H54 (cell line): ENCODE measurements around the gene NALCN.

ENCODE experiments used
- DNase-seq: peaks from one replicate; pipeline ENCODE4 v3.0.0; 2011; ENCODE audit warnings: low spot score, mixed read lengths; ENCODE audit not compliant: insufficient read length
- FAIRE-seq: peaks from 3 replicates; lab custom pipeline; 2011; peaks lifted over from hg19 to GRCh38; lab: Jason Lieb, UNC
- POLR2A ChIP-seq: IDR thresholded peaks from 2 replicates; pipeline ENCODE4 v1.6.1; 2011; ENCODE audit warnings: low read depth, mild to moderate bottlenecking, low read length

Gene NALCN

GRCh38 chr13:101036546-101036945, 379.8 kb downstream of the NALCN start:
- DNase-seq (no peak), FAIRE-seq (no peak)
- TF ChIP-seq POLR2A, result no peak

GRCh38 chr13:101035119-101035620, 381.1 kb downstream of the NALCN start:
- DNase-seq, result no peak
- peak; percentile 36 for FAIRE-seq
- no peak for TF ChIP-seq POLR2A

GRCh38 chr13:101026736-101027398, 389.4 kb downstream of the NALCN start:
- DNase-seq (no peak), FAIRE-seq (no peak)
- TF ChIP-seq POLR2A, result no peak

GRCh38 chr13:101026328-101026727, 390.0 kb downstream of the NALCN start:
- TF ChIP-seq POLR2A, result no peak
- DNase-seq (no peak), FAIRE-seq (peak; percentile 57)

GRCh38 chr13:101025925-101026324, 390.4 kb downstream of the NALCN start:
- FAIRE-seq (no peak), DNase-seq (no peak)
- TF ChIP-seq POLR2A, result no peak

GRCh38 chr13:101025519-101025918, 390.8 kb downstream of the NALCN start:
- no peak for DNase-seq
- FAIRE-seq, result peak; percentile 74
- TF ChIP-seq POLR2A, result no peak

- TF ChIP-seq POLR2A, result no peak
- FAIRE-seq (no peak), DNase-seq (no peak)
These were observed 397.2 kb downstream of the NALCN start for GRCh38 chr13:101019126-101019525.

- FAIRE-seq, result peak; percentile 100
These were observed 397.6 kb downstream of the NALCN start for GRCh38 chr13:101018720-101019119.

GRCh38 chr13:101017123-101017872, 399.0 kb downstream of the NALCN start:
- TF ChIP-seq POLR2A, result no peak
- no peak for FAIRE-seq
- DNase-seq, result no peak

More at GRCh38 chr13:101018720-101019119, 397.6 kb downstream of the NALCN start:
- peak; percentile 93 for DNase-seq
- no peak for TF ChIP-seq POLR2A

GRCh38 chr13:101016475-101016874, 399.8 kb downstream of the NALCN start:
- no peak for TF ChIP-seq POLR2A
- no peak for FAIRE-seq
- no peak for DNase-seq

- TF ChIP-seq POLR2A, result no peak
- DNase-seq (no peak), FAIRE-seq (peak; percentile 27)
These were observed 403.1 kb downstream of the NALCN start for GRCh38 chr13:101013245-101013644.

GRCh38 chr13:101010100-101010499, 406.2 kb downstream of the NALCN start:
- TF ChIP-seq POLR2A, result no peak
- FAIRE-seq (no peak), DNase-seq (no peak)

GRCh38 chr13:101007245-101007644, 409.1 kb downstream of the NALCN start:
- DNase-seq, result no peak
- no peak for TF ChIP-seq POLR2A
- FAIRE-seq, result no peak
